ENCODE results near the gene TRABD2B.

DNA sequence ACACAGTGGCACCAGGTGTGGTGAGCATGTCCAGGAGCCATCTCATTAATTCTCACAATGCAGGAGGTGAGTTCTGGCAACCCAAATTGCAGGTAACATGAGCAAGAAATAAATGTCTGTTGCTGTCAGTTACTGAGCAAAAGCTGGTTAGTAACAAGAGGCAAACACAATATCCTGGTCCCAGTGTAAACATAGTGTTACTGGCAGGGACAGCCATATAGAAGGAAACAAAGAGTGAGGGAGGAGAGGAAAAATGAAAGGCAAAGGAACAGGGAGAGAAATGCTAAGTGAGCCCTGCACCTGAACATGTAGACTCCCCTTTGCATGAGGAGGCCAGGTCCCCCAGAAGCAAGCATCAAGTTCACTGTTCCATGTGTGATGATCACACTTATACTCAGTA, 203.6 kb downstream of the TRABD2B start:
- TF ChIP-seq ZNF311 (tag by site-specific recombination; IDR thresholded peaks at IDR 0.05; ENCODE audit: borderline replicate concordance), result no peak
- TF ChIP-seq, protein P1, sequence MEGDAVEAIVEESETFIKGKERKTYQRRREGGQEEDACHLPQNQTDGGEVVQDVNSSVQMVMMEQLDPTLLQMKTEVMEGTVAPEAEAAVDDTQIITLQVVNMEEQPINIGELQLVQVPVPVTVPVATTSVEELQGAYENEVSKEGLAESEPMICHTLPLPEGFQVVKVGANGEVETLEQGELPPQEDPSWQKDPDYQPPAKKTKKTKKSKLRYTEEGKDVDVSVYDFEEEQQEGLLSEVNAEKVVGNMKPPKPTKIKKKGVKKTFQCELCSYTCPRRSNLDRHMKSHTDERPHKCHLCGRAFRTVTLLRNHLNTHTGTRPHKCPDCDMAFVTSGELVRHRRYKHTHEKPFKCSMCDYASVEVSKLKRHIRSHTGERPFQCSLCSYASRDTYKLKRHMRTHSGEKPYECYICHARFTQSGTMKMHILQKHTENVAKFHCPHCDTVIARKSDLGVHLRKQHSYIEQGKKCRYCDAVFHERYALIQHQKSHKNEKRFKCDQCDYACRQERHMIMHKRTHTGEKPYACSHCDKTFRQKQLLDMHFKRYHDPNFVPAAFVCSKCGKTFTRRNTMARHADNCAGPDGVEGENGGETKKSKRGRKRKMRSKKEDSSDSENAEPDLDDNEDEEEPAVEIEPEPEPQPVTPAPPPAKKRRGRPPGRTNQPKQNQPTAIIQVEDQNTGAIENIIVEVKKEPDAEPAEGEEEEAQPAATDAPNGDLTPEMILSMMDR (tag by site-specific recombination; IDR thresholded peaks at IDR 0.05), result no peak
- TF ChIP-seq, protein P2, sequence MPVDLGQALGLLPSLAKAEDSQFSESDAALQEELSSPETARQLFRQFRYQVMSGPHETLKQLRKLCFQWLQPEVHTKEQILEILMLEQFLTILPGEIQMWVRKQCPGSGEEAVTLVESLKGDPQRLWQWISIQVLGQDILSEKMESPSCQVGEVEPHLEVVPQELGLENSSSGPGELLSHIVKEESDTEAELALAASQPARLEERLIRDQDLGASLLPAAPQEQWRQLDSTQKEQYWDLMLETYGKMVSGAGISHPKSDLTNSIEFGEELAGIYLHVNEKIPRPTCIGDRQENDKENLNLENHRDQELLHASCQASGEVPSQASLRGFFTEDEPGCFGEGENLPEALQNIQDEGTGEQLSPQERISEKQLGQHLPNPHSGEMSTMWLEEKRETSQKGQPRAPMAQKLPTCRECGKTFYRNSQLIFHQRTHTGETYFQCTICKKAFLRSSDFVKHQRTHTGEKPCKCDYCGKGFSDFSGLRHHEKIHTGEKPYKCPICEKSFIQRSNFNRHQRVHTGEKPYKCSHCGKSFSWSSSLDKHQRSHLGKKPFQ (tag by site-specific recombination; IDR thresholded peaks at IDR 0.05), result no peak
- TF ChIP-seq, protein P3, sequence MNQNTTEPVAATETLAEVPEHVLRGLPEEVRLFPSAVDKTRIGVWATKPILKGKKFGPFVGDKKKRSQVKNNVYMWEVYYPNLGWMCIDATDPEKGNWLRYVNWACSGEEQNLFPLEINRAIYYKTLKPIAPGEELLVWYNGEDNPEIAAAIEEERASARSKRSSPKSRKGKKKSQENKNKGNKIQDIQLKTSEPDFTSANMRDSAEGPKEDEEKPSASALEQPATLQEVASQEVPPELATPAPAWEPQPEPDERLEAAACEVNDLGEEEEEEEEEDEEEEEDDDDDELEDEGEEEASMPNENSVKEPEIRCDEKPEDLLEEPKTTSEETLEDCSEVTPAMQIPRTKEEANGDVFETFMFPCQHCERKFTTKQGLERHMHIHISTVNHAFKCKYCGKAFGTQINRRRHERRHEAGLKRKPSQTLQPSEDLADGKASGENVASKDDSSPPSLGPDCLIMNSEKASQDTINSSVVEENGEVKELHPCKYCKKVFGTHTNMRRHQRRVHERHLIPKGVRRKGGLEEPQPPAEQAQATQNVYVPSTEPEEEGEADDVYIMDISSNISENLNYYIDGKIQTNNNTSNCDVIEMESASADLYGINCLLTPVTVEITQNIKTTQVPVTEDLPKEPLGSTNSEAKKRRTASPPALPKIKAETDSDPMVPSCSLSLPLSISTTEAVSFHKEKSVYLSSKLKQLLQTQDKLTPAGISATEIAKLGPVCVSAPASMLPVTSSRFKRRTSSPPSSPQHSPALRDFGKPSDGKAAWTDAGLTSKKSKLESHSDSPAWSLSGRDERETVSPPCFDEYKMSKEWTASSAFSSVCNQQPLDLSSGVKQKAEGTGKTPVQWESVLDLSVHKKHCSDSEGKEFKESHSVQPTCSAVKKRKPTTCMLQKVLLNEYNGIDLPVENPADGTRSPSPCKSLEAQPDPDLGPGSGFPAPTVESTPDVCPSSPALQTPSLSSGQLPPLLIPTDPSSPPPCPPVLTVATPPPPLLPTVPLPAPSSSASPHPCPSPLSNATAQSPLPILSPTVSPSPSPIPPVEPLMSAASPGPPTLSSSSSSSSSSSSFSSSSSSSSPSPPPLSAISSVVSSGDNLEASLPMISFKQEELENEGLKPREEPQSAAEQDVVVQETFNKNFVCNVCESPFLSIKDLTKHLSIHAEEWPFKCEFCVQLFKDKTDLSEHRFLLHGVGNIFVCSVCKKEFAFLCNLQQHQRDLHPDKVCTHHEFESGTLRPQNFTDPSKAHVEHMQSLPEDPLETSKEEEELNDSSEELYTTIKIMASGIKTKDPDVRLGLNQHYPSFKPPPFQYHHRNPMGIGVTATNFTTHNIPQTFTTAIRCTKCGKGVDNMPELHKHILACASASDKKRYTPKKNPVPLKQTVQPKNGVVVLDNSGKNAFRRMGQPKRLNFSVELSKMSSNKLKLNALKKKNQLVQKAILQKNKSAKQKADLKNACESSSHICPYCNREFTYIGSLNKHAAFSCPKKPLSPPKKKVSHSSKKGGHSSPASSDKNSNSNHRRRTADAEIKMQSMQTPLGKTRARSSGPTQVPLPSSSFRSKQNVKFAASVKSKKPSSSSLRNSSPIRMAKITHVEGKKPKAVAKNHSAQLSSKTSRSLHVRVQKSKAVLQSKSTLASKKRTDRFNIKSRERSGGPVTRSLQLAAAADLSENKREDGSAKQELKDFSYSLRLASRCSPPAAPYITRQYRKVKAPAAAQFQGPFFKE (tag by site-specific recombination; IDR thresholded peaks at IDR 0.05; ENCODE audit: borderline replicate concordance), result no peak
- TF ChIP-seq YY1 (tag by site-specific recombination; IDR thresholded peaks at IDR 0.05), result no peak
- TF ChIP-seq ZNF76 (tag by site-specific recombination; IDR thresholded peaks at IDR 0.05; ENCODE audit: borderline replicate concordance, low read depth), result no peak
- TF ChIP-seq ZSCAN30 (tag by site-specific recombination; IDR thresholded peaks at IDR 0.05), result no peak
- no peak for TF ChIP-seq ZNF792 (tag by site-specific recombination; IDR thresholded peaks at IDR 0.05)
- TF ChIP-seq ZNF114 (tag by site-specific recombination; IDR thresholded peaks at IDR 0.05), result no peak
- TF ChIP-seq ZBTB7A (tag by site-specific recombination; IDR thresholded peaks at IDR 0.05; ENCODE audit: low read depth), result no peak
